Neural cell (in vitro differentiated cells): ENCODE measurements around the gene LHX4.

ENCODE experiments used
- CTCF ChIP-seq: fragments of 450-650 bp; IDR thresholded peaks from 2 replicates; pipeline ENCODE4 v1.5.1; 2014; ENCODE audit warnings: antibody characterized with exemption, mild to moderate bottlenecking, moderate library complexity; ENCODE audit not compliant: poor library complexity, severe bottlenecking
- REST ChIP-seq: IDR thresholded peaks from 2 replicates; pipeline ENCODE4 v1.6.1; 2012; ENCODE audit warnings: borderline replicate concordance

- TF ChIP-seq CTCF (no peak), REST (no peak)
Observed at GRCh38 chr1:180288940-180289339, 58.9 kb downstream of the LHX4 start.
